Adipose tissue (tissue), 3 donors: ENCODE measurements around the gene HECW1. TPM values are rescaled to one million over a fixed set of nuclear protein-coding genes. Genes with fewer than 3 reads are reported as not detected.

Experiments
- H3K27ac ChIP-seq: one replicate; pipeline ENCODE4 v1.5.1; 2013; ENCODE audit warnings: low read depth, low read length
- WGBS, 3 donors: extraction: QIAGEN DNeasy Blood & Tissue Kit; methylation state at CpG; one replicate each; pipeline ENCODE4 v1.1.7; 2013; 5-methylcytosine and 5-hydroxymethylcytosine counted together
- polyA plus RNA-seq, 3 donors: library from polyadenylated mRNA; stranded (reverse); fragments of 200-250 nt; gene quantifications; one replicate each; pipeline ENCODE4 v1.2.3, GENCODE V29; 2013
- donor health status: healthy with polysubstance abuse.
- donor health status: Bipolar disorder and iron deficiency.
- donor health status: healthy.

Gene HECW1
- polyA plus RNA-seq, 3 donors, result 0.12 to 0.22 TPM; not detected in 1

GRCh38 chr7:43372676-43373355 is 260.4 kb downstream of the HECW1 start:
- 18 to 32% (median 24%) methylated on average over 6 of the region's 6 CpGs for WGBS, 3 donors
- no peak overlapping the region for H3K27ac ChIP-seq

- H3K27ac ChIP-seq, result no peak overlapping the region
- WGBS, 3 donors, result 60 to 76% (median 68%) methylated on average over 4 of the region's 4 CpGs
Observed at GRCh38 chr7:43377196-43377960, 264.9 kb downstream of the HECW1 start.

GRCh38 chr7:43379210-43379609 is 266.8 kb downstream of the HECW1 start:
- 78 to 83% (median 83%) methylated on average over 2 of the region's 2 CpGs for WGBS, 3 donors
- no peak overlapping the region for H3K27ac ChIP-seq

GRCh38 chr7:43384616-43385308 is 272.3 kb downstream of the HECW1 start:
- 70 to 73% (median 70%) methylated on average over 8 of the region's 8 CpGs for WGBS, 3 donors
- H3K27ac ChIP-seq, result no peak overlapping the region

GRCh38 chr7:43385309-43385680 is 272.8 kb downstream of the HECW1 start:
- no peak overlapping the region for H3K27ac ChIP-seq
- WGBS, 3 donors, result 84 to 89% (median 88%) methylated on average over 1 of the region's 2 CpGs

GRCh38 chr7:43385856-43386255 is 273.4 kb downstream of the HECW1 start:
- 37 to 63% (median 48%) methylated on average over 2 of the region's 2 CpGs for WGBS, 3 donors
- no peak overlapping the region for H3K27ac ChIP-seq

GRCh38 chr7:43387932-43388331 is 275.5 kb downstream of the HECW1 start:
- H3K27ac ChIP-seq, result no peak overlapping the region
- WGBS, 3 donors, result 63 to 79% (median 78%) methylated on average over 3 of the region's 3 CpGs

GRCh38 chr7:43390576-43390975 is 278.1 kb downstream of the HECW1 start:
- WGBS, 3 donors, result 68 to 93% (median 93%) methylated on average over 1 of the region's 1 CpG

GRCh38 chr7:43391518-43391917 is 279.1 kb downstream of the HECW1 start:
- H3K27ac ChIP-seq, result no peak overlapping the region
- 15 to 42% (median 42%) methylated on average over 1 of the region's 1 CpG for WGBS, 3 donors

More at GRCh38 chr7:43390576-43390975, 278.1 kb downstream of the HECW1 start:
- H3K27ac ChIP-seq, result no peak overlapping the region

GRCh38 chr7:43392638-43393330 is 280.3 kb downstream of the HECW1 start:
- no peak overlapping the region for H3K27ac ChIP-seq
- 76 to 82% (median 79%) methylated on average over 2 of the region's 2 CpGs for WGBS, 3 donors

GRCh38 chr7:43394441-43395130 is 282.1 kb downstream of the HECW1 start:
- 79 to 89% (median 82%) methylated on average over 7 of the region's 7 CpGs for WGBS, 3 donors
- H3K27ac ChIP-seq, result no peak overlapping the region

GRCh38 chr7:43395351-43395750 is 282.9 kb downstream of the HECW1 start:
- WGBS, 3 donors, result 32 to 63% (median 42%) methylated on average over 2 of the region's 2 CpGs
- no peak overlapping the region for H3K27ac ChIP-seq

- 43 to 57% (median 51%) methylated on average over 2 of the region's 2 CpGs for WGBS, 3 donors
- H3K27ac ChIP-seq, result no peak overlapping the region
Observed at GRCh38 chr7:43396187-43396740, 283.8 kb downstream of the HECW1 start.

GRCh38 chr7:43398831-43399230 is 286.4 kb downstream of the HECW1 start:
- H3K27ac ChIP-seq, result no peak overlapping the region

- no peak overlapping the region for H3K27ac ChIP-seq
- WGBS, 3 donors, result 74 to 93% (median 80%) methylated on average over 2 of the region's 2 CpGs
Observed at GRCh38 chr7:43405948-43406347, 293.5 kb downstream of the HECW1 start.

- 60 to 81% (median 69%) methylated on average over 5 of the region's 5 CpGs for WGBS, 3 donors
- H3K27ac ChIP-seq, result no peak overlapping the region
Observed at GRCh38 chr7:43406961-43407360, 294.5 kb downstream of the HECW1 start.

GRCh38 chr7:43408981-43409380 is 296.5 kb downstream of the HECW1 start:
- no peak overlapping the region for H3K27ac ChIP-seq
- 48 to 57% (median 56%) methylated on average over 5 of the region's 5 CpGs for WGBS, 3 donors

GRCh38 chr7:43417455-43417854 is 305.0 kb downstream of the HECW1 start:
- 92 to 97% (median 94%) methylated on average over 3 of the region's 3 CpGs for WGBS, 3 donors

More at GRCh38 chr7:43417455-43417854, 305.0 kb downstream of the HECW1 start:
- H3K27ac ChIP-seq, result no peak overlapping the region
